Caco-2 (cell line): ENCODE results near the gene ESRRB. TPM values are rescaled to one million over a fixed set of nuclear protein-coding genes. Genes with fewer than 3 reads are reported as not detected.

Source experiments
- BruUV-seq: library from RNA; stranded (reverse); fragments of 400-500 nt; replicated peaks from 2 replicates; lab custom pipeline; 2021; lab: Mats Ljungman, UMichigan
- CTCF ChIA-PET: fragments of 300-600 bp; sonication (Branson Sonifier 250); formaldehyde crosslinking; loops from one replicate; lab custom pipeline; 2022; ENCODE audit warnings: antibody characterized with exemption; lab: Charles Lee
- POLR2A ChIA-PET: fragments of 300-600 bp; sonication (Branson Sonifier 250); formaldehyde crosslinking; loops from one replicate; lab custom pipeline; 2022; ENCODE audit warnings: antibody characterized with exemption; lab: Charles Lee
- DNase-seq, 2 experiments: peaks; one replicate each; pipeline versions ENCODE4 v3.0.0 to v3.0.0-alpha.2; 2020 to 2022
- H3K27me3 ChIP-seq: replicated peaks from 2 replicates; pipeline ENCODE4 v1.6.0; 2011; ENCODE audit warnings: low read length; ENCODE audit not compliant: control insufficient read depth, insufficient read depth
- H3K36me3 ChIP-seq: 2 replicates; pipeline ENCODE4 v1.5.1; 2011; ENCODE audit warnings: low read length; ENCODE audit not compliant: control insufficient read depth, insufficient read depth
- H3K4me1 ChIP-seq: fragments of 250-450 bp; sonication (Bioruptor Pico); 2 replicates; pipeline ENCODE4 v1.5.1; 2020; ENCODE audit warnings: mild to moderate bottlenecking
- H3K4me3 ChIP-seq: 2 replicates; pipeline ENCODE4 v1.5.1; 2011; ENCODE audit warnings: low read depth, mild to moderate bottlenecking, control low read depth, low read length
- H3K9me3 ChIP-seq: fragments of 250-450 bp; sonication (Bioruptor Pico); 2 replicates; pipeline ENCODE4 v1.5.1; 2020; ENCODE audit warnings: mild to moderate bottlenecking, moderate library complexity
- H3K27ac Mint-ChIP-seq: one replicate; pipeline ENCODE4 v1.8.0; 2022; ENCODE audit warnings: mixed read lengths; ENCODE audit not compliant: unreplicated experiment
- H3K27me3 Mint-ChIP-seq: one replicate; pipeline ENCODE4 v1.8.0; 2022; ENCODE audit warnings: mixed read lengths; ENCODE audit not compliant: insufficient read depth, unreplicated experiment
- H3K36me3 Mint-ChIP-seq: one replicate; pipeline ENCODE4 v1.8.0; 2022; ENCODE audit warnings: mild to moderate bottlenecking, mixed read lengths; ENCODE audit not compliant: insufficient read depth, unreplicated experiment
- H3K4me1 Mint-ChIP-seq: one replicate; pipeline ENCODE4 v1.8.0; 2022; ENCODE audit warnings: low read depth, mixed read lengths; ENCODE audit not compliant: unreplicated experiment
- H3K4me3 Mint-ChIP-seq: one replicate; pipeline ENCODE4 v1.8.0; 2022; ENCODE audit warnings: mild to moderate bottlenecking, moderate library complexity, mixed read lengths; ENCODE audit not compliant: unreplicated experiment
- H3K9me3 Mint-ChIP-seq: one replicate; pipeline ENCODE4 v1.8.0; 2022; ENCODE audit warnings: mixed read lengths; ENCODE audit not compliant: unreplicated experiment
- CTCF ChIP-seq, 2 experiments: fragments of 200-600 bp in 1 of 2; IDR thresholded peaks; 1 replicate in 1 of 2; 2 replicates in 1 of 2; pipeline versions ENCODE4 v1.5.1 to v1.8.0; 2011 to 2022; ENCODE audit warnings: antibody characterized with exemption in 1 of 2, control low read depth in 1 of 2, inconsistent platforms in 1 of 2, low read depth in 1 of 2, low read length in 1 of 2, mild to moderate bottlenecking in 1 of 2, moderate library complexity in 1 of 2; ENCODE audit not compliant: insufficient read depth in 1 of 2, severe bottlenecking in 1 of 2, unreplicated experiment in 1 of 2
- intact Hi-C: fragments of 100-400 bp; cut with micrococcal nuclease; formaldehyde crosslinking; loops from one replicate; pipeline ENCODE4 v1.10.0; 2022; ENCODE audit not compliant: unreplicated experiment
- total RNA-seq: library from RNA; stranded (reverse); gene quantifications from 2 replicates; pipeline ENCODE4 v1.2.3, GENCODE V29; 2022

The ESRRB gene
- total RNA-seq, 1 experiment from 2014 or later: not detected

- ChIA-PET CTCF (no interaction called here), POLR2A (no interaction called here)
- Mint-ChIP-seq H3K9me3 (no peaks in the 10 kb centered on the region), H3K27me3 (peaks cover 8% of the 10 kb centered on the region), H3K4me3 (no peak overlapping the region), H3K27ac (no peak overlapping the region), H3K36me3 (no peaks in the 10 kb centered on the region), H3K4me1 (no peaks in the 10 kb centered on the region)
- Histone ChIP-seq H3K4me3 (no peak overlapping the region), H3K36me3 (no peaks in the 10 kb centered on the region), H3K9me3 (no peaks in the 10 kb centered on the region), H3K27me3 (no peaks in the 10 kb centered on the region; the same call in 1 of the 2 replicates), H3K4me1 (0 out of 2 replicates have a peak, but pooled peaks cover 3% of the 10 kb centered on the region)
- DNase-seq: no peak
- no peak for TF ChIP-seq CTCF (IDR thresholded peaks at IDR 0.05; ENCODE audit: insufficient read depth in 1 of 2, low read depth in 1 of 2, low read length in 1 of 2, severe bottlenecking in 1 of 2, unreplicated experiment in 1 of 2)
- BruUV-seq: no TSS peak
- intact Hi-C loops: no loop called here
Measured at GRCh38 chr14:76428611-76429010, 52.7 kb downstream of the ESRRB start.

GRCh38 chr14:76430017-76430416 is 54.1 kb downstream of the ESRRB start:
- H3K4me1 Mint-ChIP-seq: no peaks in the 10 kb centered on the region
- no peak overlapping the region for H3K4me3 Mint-ChIP-seq
- intact Hi-C loops: no loop called here
- 0 out of 2 replicates have a peak, but pooled peaks cover 3% of the 10 kb centered on the region for H3K4me1 ChIP-seq
- DNase-seq: no peak
- no peak overlapping the region for H3K27ac Mint-ChIP-seq
- H3K27me3 Mint-ChIP-seq: peaks cover 6% of the 10 kb centered on the region
- H3K27me3 ChIP-seq: no peaks in the 10 kb centered on the region; the same call in 1 of the 2 replicates
- TF ChIP-seq CTCF (IDR thresholded peaks at IDR 0.05; ENCODE audit: insufficient read depth in 1 of 2, low read depth in 1 of 2, low read length in 1 of 2, severe bottlenecking in 1 of 2, unreplicated experiment in 1 of 2): no peak
- ChIA-PET CTCF (no interaction called here), POLR2A (no interaction called here)
- no peaks in the 10 kb centered on the region for H3K36me3 Mint-ChIP-seq
- BruUV-seq: no TSS peak
- no peaks in the 10 kb centered on the region for H3K9me3 ChIP-seq
- H3K9me3 Mint-ChIP-seq: no peaks in the 10 kb centered on the region
- H3K4me3 ChIP-seq: no peak overlapping the region
- H3K36me3 ChIP-seq: no peaks in the 10 kb centered on the region

GRCh38 chr14:76430475-76430980 is 54.6 kb downstream of the ESRRB start:
- H3K4me3 Mint-ChIP-seq: no peak overlapping the region
- no peak for TF ChIP-seq CTCF (IDR thresholded peaks at IDR 0.05; ENCODE audit: insufficient read depth in 1 of 2, low read depth in 1 of 2, low read length in 1 of 2, severe bottlenecking in 1 of 2, unreplicated experiment in 1 of 2)
- DNase-seq: no peak
- H3K27me3 ChIP-seq: no peaks in the 10 kb centered on the region; the same call in 1 of the 2 replicates
- H3K27me3 Mint-ChIP-seq: peaks cover 5% of the 10 kb centered on the region
- no peak overlapping the region for H3K4me3 ChIP-seq
- intact Hi-C loops: no loop called here
- no peaks in the 10 kb centered on the region for H3K9me3 ChIP-seq
- no peak overlapping the region for H3K27ac Mint-ChIP-seq
- CTCF ChIA-PET: no interaction called here
- H3K36me3 ChIP-seq: no peaks in the 10 kb centered on the region
- H3K4me1 Mint-ChIP-seq: no peaks in the 10 kb centered on the region
- 0 out of 2 replicates have a peak, but pooled peaks cover 3% of the 10 kb centered on the region for H3K4me1 ChIP-seq
- no peaks in the 10 kb centered on the region for H3K9me3 Mint-ChIP-seq
- POLR2A ChIA-PET: no interaction called here
- no TSS peak for BruUV-seq
- H3K36me3 Mint-ChIP-seq: no peaks in the 10 kb centered on the region
